PFSK-1 (cell line): ENCODE results near the gene LRRC74B.

Experiments
- FOXP2 ChIP-seq: optimal IDR thresholded peaks from 2 replicates; pipeline ENCODE3; 2011; ENCODE audit warnings: borderline replicate concordance, control low read depth, inconsistent platforms; ENCODE audit not compliant: insufficient read depth; ENCODE audit errors: extremely low read length, extremely low read depth
- POLR2AphosphoS5 ChIP-seq: IDR thresholded peaks from 2 replicates; pipeline ENCODE4 v1.6.1; 2012; ENCODE audit warnings: low read depth, mild to moderate bottlenecking, control low read depth, low read length, moderate library complexity
- REST ChIP-seq, 2 experiments: IDR thresholded peaks; 2 replicates each; pipeline versions ENCODE4 v1.6.1 to v1.8.0; 2011 to 2012; ENCODE audit warnings: low read depth in 2 of 2, low read length in 2 of 2, control low read depth in 1 of 2, inconsistent platforms in 1 of 2, mild to moderate bottlenecking in 1 of 2, moderate library complexity in 1 of 2; ENCODE audit not compliant: insufficient read depth in 1 of 2
- SIN3A ChIP-seq: IDR thresholded peaks from 2 replicates; pipeline ENCODE4 v1.6.1; 2012; ENCODE audit warnings: mild to moderate bottlenecking, low read length, moderate library complexity, borderline replicate concordance; ENCODE audit not compliant: insufficient read depth
- TAF1 ChIP-seq: IDR thresholded peaks from 2 replicates; pipeline ENCODE4 v1.6.1; 2012; ENCODE audit warnings: low read length, control low read depth, borderline replicate concordance; ENCODE audit not compliant: insufficient read depth

Gene LRRC74B

DNA sequence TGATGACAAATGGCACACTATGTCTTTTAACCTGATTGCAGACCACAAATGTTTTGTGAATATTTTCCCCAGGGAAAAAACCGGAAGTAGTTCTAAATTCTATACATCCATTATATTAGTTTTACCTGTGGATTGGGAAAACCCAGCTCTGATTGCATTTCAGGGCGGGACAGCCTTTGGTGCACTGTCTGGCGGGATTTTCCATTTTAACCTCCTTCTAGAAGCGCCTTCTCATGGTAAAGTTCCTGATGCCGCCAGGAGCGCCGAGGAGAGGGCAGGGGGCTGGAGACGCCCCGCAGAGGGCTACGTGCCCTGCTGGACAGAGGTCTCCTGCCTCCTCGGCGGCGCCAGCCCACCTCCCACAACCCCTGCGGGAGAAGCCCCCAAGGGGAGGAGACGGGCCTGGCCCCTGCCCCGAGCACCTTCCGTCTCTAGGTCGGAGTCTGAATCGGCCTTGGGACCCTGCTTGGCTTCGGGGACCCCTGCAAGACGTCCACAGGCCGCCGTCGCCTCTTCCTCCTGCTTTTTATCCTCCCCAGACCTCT is 32.0 kb upstream of the LRRC74B start:
- TF ChIP-seq POLR2AphosphoS5 (peak; percentile 49; the same call in 1 of the 2 replicates), REST (IDR thresholded peaks at IDR 0.05; ENCODE audit: insufficient read depth in 1 of 2, low read depth in 2 of 2, low read length in 2 of 2) (peak; percentile 45 to 68; a peak in 2 of 4 replicates), SIN3A (no peak), FOXP2 (no peak), TAF1 (no peak)

DNA sequence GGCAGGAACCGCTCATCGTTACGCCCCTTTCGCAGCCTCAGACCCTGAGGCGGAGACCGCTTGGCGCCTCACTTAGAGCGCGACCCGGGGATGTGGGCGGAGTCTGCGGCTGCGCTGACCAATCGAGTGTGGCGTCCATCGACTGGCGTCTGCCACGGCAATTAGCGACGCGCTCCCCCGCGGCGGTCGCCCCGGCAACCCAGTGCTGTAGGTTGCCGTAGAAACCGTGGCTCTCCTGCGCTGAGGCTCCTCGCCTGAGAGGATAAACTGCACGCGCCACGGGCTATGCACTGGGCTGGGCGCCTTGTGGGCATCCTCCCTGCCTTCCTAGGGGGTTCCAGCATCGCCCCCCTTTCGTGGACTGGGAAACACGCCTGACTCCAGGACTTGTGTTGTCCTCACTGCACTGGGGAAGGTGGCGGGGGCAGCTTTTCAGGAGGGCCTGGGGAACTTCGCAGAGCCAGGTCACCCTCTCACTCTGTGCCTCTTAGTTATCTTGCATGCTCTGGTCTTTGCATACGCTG is 31.5 kb upstream of the LRRC74B start:
- TF ChIP-seq TAF1 = 0 out of 2 replicates have a peak, but pooled peaks have one; percentile 31
- peak; percentile 93 for TF ChIP-seq FOXP2
- TF ChIP-seq REST (IDR thresholded peaks at IDR 0.05; ENCODE audit: insufficient read depth in 1 of 2, low read depth in 2 of 2, low read length in 2 of 2) = no peak; a peak in 1 of 4 replicates
- no peak for TF ChIP-seq POLR2AphosphoS5
- TF ChIP-seq SIN3A = 0 out of 2 replicates have a peak, but pooled peaks have one; percentile 66

- peak; percentile 22 for TF ChIP-seq FOXP2
- peak; percentile 66; the same call in 1 of the 2 replicates for TF ChIP-seq TAF1
- TF ChIP-seq SIN3A = no peak; the same call in 1 of the 2 replicates
- TF ChIP-seq REST (IDR thresholded peaks at IDR 0.05; ENCODE audit: insufficient read depth in 1 of 2, low read depth in 2 of 2, low read length in 2 of 2) = no peak
- peak; percentile 67; the same call in 1 of the 2 replicates for TF ChIP-seq POLR2AphosphoS5
These were observed 30.9 kb upstream of the LRRC74B start, which contains the start of gene P2RX6 for GRCh38 chr22:21014726-21015465. TSS of gene P2RX6 (plus strand) at chr22:21015165. CDS start at chr22:21015175, 10 bp downstream.

DNA sequence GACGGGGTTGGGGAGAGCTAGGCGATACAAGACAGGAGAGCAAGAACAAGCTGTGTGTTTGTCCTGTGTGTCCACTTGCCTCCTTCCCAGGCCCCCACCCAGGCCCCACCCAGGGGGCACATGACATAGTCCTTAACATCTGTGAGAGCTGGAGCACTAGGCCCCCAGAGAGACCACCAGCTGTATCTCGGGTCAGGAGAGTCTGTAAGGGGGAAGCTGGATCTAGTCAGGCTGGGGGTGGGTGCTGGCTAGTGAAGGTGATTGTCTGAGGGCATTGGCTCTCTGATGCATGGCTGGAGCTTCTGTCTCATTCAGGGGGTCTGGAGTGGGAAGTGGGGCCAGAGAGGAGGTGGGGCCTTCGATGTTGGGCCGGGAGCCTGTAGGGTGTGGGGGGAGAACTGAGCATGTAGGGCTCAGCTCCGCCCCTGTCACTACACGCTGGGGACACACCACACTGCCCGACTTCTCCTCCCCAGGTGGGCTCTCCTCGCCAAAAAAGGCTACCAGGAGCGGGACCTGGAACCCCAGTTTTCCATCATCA is 30.2 kb upstream of the LRRC74B start:
- no peak for TF ChIP-seq POLR2AphosphoS5
- TF ChIP-seq FOXP2 = no peak
- no peak for TF ChIP-seq SIN3A
- TF ChIP-seq REST (IDR thresholded peaks at IDR 0.05; ENCODE audit: insufficient read depth in 1 of 2, low read depth in 2 of 2, low read length in 2 of 2) = no peak
- no peak for TF ChIP-seq TAF1
